ENCODE measurements around the gene UBE4B. TPM values are rescaled to one million over a fixed set of nuclear protein-coding genes. Genes with fewer than 3 reads are reported as not detected.
"Not testable (repeated sequence)": the region's sequence is repeated elsewhere in the genome, so short reads cannot be mapped to it uniquely, and the experiment has no call there.

UBE4B gene
- total RNA-seq, 1 experiment from 2014 or later, result 80.8 TPM

- TF ChIP-seq RELA (CRISPR knock-in tag; IDR thresholded peaks at IDR 0.05; ENCODE audit: borderline replicate concordance) (no peak), ATF1 (CRISPR knock-in tag; IDR thresholded peaks at IDR 0.05) (no peak), ZNF232 (CRISPR knock-in tag; IDR thresholded peaks at IDR 0.05) (no peak), CBFB (CRISPR knock-in tag; IDR thresholded peaks at IDR 0.05; ENCODE audit: low read depth) (no peak), CTCF (IDR thresholded peaks at IDR 0.05) (no peak)
- TF ChIP-seq, protein P1, sequence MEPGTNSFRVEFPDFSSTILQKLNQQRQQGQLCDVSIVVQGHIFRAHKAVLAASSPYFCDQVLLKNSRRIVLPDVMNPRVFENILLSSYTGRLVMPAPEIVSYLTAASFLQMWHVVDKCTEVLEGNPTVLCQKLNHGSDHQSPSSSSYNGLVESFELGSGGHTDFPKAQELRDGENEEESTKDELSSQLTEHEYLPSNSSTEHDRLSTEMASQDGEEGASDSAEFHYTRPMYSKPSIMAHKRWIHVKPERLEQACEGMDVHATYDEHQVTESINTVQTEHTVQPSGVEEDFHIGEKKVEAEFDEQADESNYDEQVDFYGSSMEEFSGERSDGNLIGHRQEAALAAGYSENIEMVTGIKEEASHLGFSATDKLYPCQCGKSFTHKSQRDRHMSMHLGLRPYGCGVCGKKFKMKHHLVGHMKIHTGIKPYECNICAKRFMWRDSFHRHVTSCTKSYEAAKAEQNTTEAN (CRISPR knock-in tag; IDR thresholded peaks at IDR 0.05), result no peak
These were observed 74.2 kb downstream of the UBE4B start (continued) for GRCh38 chr1:10106756-10107475.

DNA sequence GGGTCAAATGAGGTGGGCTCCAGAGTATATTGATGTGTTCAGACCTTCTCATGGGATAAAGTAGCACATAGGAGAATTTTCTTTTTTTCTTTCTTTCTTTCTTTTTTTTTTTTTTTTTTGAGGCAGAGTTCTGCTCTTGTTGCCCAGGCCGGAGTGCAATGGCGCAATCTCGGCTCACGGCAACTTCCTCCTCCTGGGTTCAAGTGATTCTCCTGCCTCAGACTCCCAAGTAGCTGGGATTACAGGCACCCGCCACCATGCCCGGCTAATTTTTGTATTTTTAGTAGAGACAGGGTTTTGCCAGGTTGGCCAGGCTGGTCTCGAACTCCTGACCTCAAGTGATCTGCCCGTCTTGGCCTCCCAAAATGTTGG lies 74.7 kb downstream of the UBE4B start:
- H3K27me3 Mint-ChIP-seq (ENCODE audit: low read depth); DNase-seq (ENCODE audit: low spot score); CTCF ChIA-PET; H3K9me3 Mint-ChIP-seq; POLR2A ChIA-PET; H3K4me3 Mint-ChIP-seq; H3K27ac Mint-ChIP-seq; H3K4me1 Mint-ChIP-seq; ATAC-seq: not testable (repeated sequence)
- H3K36me3 Mint-ChIP-seq, result peaks cover 43% of the 10 kb centered on the region

DNA sequence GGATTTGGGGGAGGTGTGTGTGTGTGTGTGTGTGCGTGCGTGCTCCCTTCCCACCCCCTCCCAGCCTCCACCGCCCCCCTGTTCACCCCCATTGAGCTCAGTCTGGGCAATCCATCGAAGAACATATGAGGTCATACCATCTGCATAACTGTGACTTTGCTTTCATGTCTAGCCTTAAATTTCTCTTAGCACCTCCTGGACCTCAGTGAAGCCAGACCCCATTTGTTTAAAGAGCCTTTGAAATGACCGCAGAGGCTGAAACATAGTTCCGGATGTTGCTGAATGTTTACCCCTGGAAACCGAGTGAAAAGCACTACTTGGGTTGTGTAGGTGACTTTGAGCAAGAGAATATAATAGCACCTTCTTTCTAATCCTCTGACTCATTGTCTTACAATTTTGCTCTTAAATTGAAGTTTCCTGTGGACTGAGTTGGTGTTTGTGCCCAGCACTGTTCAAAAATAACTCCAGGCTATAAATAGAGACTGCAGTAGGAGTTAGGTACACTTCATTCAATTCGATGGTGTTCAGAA lies 75.4 kb downstream of the UBE4B start:
- no peaks in the 10 kb centered on the region for H3K27me3 Mint-ChIP-seq (ENCODE audit: low read depth)
- H3K36me3 Mint-ChIP-seq, result peaks cover 43% of the 10 kb centered on the region
- H3K9me3 Mint-ChIP-seq, result 0 out of 2 replicates have a peak, but pooled peaks cover 4% of the 10 kb centered on the region
- ATAC-seq (no peak), DNase-seq (ENCODE audit: low spot score) (no peak)
- TF ChIP-seq ZNF232 (CRISPR knock-in tag; IDR thresholded peaks at IDR 0.05) (no peak), NFYB (CRISPR knock-in tag; conservative IDR thresholded peaks at IDR 0.05; ENCODE audit: low read depth) (no peak)
- CTCF ChIA-PET, result interaction anchor here (0.6 kb wide), 1 partner anchor 9 kb away, joined by 3 read pairs; no protein-coding TSS in a partner anchor
- peak overlapping the region; percentile 30; the same call in 1 of the 2 replicates for H3K27ac Mint-ChIP-seq
- POLR2A ChIA-PET, result no interaction called here
- H3K4me3 Mint-ChIP-seq, result no peak overlapping the region
- peaks cover 7% of the 10 kb centered on the region; the same call in 1 of the 2 replicates for H3K4me1 Mint-ChIP-seq

- CTCF ChIA-PET, result interaction anchor here (0.6 kb wide), 1 partner anchor 10 kb away, joined by 3 read pairs; no protein-coding TSS in a partner anchor
- H3K27ac Mint-ChIP-seq, result no peak overlapping the region
These were observed 76.4 kb downstream of the UBE4B start for GRCh38 chr1:10108948-10109708.

More at GRCh38 chr1:10108948-10109708, 76.4 kb downstream of the UBE4B start:
- Mint-ChIP-seq H3K4me1 (peaks cover 8% of the 10 kb centered on the region; the same call in 1 of the 2 replicates), H3K27me3 (ENCODE audit: low read depth) (no peaks in the 10 kb centered on the region), H3K4me3 (no peak overlapping the region), H3K36me3 (peaks cover 42% of the 10 kb centered on the region), H3K9me3 (0 out of 2 replicates have a peak, but pooled peaks cover 4% of the 10 kb centered on the region)
- DNase-seq (ENCODE audit: low spot score) (no peak), ATAC-seq (no peak)
- POLR2A ChIA-PET, result no interaction called here
- TF ChIP-seq, protein P2, sequence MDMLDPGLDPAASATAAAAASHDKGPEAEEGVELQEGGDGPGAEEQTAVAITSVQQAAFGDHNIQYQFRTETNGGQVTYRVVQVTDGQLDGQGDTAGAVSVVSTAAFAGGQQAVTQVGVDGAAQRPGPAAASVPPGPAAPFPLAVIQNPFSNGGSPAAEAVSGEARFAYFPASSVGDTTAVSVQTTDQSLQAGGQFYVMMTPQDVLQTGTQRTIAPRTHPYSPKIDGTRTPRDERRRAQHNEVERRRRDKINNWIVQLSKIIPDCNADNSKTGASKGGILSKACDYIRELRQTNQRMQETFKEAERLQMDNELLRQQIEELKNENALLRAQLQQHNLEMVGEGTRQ (CRISPR knock-in tag; IDR thresholded peaks at IDR 0.05), result no peak
- TF ChIP-seq ETV6 (CRISPR knock-in tag; IDR thresholded peaks at IDR 0.05) (no peak), IRF2 (CRISPR knock-in tag; IDR thresholded peaks at IDR 0.05; ENCODE audit: borderline replicate concordance, low read depth) (no peak), ZMAT4 (CRISPR knock-in tag; IDR thresholded peaks at IDR 0.05) (no peak), ZNF671 (CRISPR knock-in tag; IDR thresholded peaks at IDR 0.05) (no peak), ATF1 (CRISPR knock-in tag; IDR thresholded peaks at IDR 0.05) (no peak), MLX (CRISPR knock-in tag; IDR thresholded peaks at IDR 0.05) (no peak), JUN (CRISPR knock-in tag; IDR thresholded peaks at IDR 0.05) (no peak), SOX15 (CRISPR knock-in tag; IDR thresholded peaks at IDR 0.05) (no peak), E2F1 (CRISPR knock-in tag; IDR thresholded peaks at IDR 0.05) (no peak), NFATC4 (CRISPR knock-in tag; IDR thresholded peaks at IDR 0.05) (no peak), GTF2I (CRISPR knock-in tag; conservative IDR thresholded peaks at IDR 0.05) (no peak)
- TF ChIP-seq, protein P3, sequence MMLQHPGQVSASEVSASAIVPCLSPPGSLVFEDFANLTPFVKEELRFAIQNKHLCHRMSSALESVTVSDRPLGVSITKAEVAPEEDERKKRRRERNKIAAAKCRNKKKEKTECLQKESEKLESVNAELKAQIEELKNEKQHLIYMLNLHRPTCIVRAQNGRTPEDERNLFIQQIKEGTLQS (CRISPR knock-in tag; conservative IDR thresholded peaks at IDR 0.05), result no peak

All from WTC11 (cell line).